GM12892 (cell line): ENCODE results near the gene HOXD8.

Experiments used
- DNase-seq: peaks from one replicate; pipeline ENCODE4 v3.0.0; 2011; ENCODE audit not compliant: insufficient read length
- FAIRE-seq: peaks from 2 replicates; lab custom pipeline; 2011; peaks lifted over from hg19 to GRCh38; lab: Jason Lieb, UNC
- POLR2A ChIP-seq: IDR thresholded peaks from 2 replicates; pipeline ENCODE4 v1.6.1; 2011; ENCODE audit warnings: low read depth, low read length, control low read depth
- POLR2AphosphoS5 ChIP-seq: IDR thresholded peaks from 2 replicates; pipeline ENCODE4 v1.6.1; 2011; ENCODE audit warnings: low read depth, low read length, control low read depth
- TAF1 ChIP-seq: IDR thresholded peaks from 2 replicates; pipeline ENCODE4 v1.6.1; 2011; ENCODE audit warnings: low read depth, mild to moderate bottlenecking, control low read depth, low read length, borderline replicate concordance

Gene HOXD8

GRCh38 chr2:176092270-176093144, 37.0 kb upstream of the HOXD8 start, which contains the start of gene HOXD13:
Gene HOXD13 (plus strand): TSS chr2:176092721. CDS start chr2:176092891, 170 bp downstream.
- DNase-seq (no peak), FAIRE-seq (no peak)
- TF ChIP-seq POLR2AphosphoS5 (no peak), POLR2A (no peak), TAF1 (no peak)

- no peak for TF ChIP-seq POLR2A
- TF ChIP-seq TAF1, result no peak
- no peak for TF ChIP-seq POLR2AphosphoS5
- DNase-seq (no peak), FAIRE-seq (no peak)
These were observed 36.2 kb upstream of the HOXD8 start for GRCh38 chr2:176093145-176093897.

GRCh38 chr2:176093898-176094249, 35.6 kb upstream of the HOXD8 start:
- no peak for DNase-seq
- no peak for TF ChIP-seq TAF1
- TF ChIP-seq POLR2AphosphoS5, result no peak
- TF ChIP-seq POLR2A, result no peak
- no peak for FAIRE-seq

GRCh38 chr2:176094349-176094748, 35.2 kb upstream of the HOXD8 start:
- no peak for TF ChIP-seq TAF1
- TF ChIP-seq POLR2A, result no peak
- FAIRE-seq (no peak), DNase-seq (no peak)

GRCh38 chr2:176095421-176095820, 34.1 kb upstream of the HOXD8 start:
- DNase-seq (no peak), FAIRE-seq (no peak)
- TF ChIP-seq POLR2A, result no peak
- TF ChIP-seq TAF1, result no peak
- no peak for TF ChIP-seq POLR2AphosphoS5

- TF ChIP-seq POLR2AphosphoS5 (no peak), TAF1 (no peak), POLR2A (no peak)
- DNase-seq, result no peak
These were observed 33.1 kb upstream of the HOXD8 start for GRCh38 chr2:176096243-176096985.

GRCh38 chr2:176096986-176097819, 32.3 kb upstream of the HOXD8 start:
- FAIRE-seq, result peak; percentile 92

More at GRCh38 chr2:176096243-176096985, 33.1 kb upstream of the HOXD8 start:
- FAIRE-seq, result peak; percentile 83

GRCh38 chr2:176097820-176098365, 31.6 kb upstream of the HOXD8 start:
- DNase-seq (no peak), FAIRE-seq (no peak)
- no peak for TF ChIP-seq TAF1
- TF ChIP-seq POLR2AphosphoS5, result no peak
- TF ChIP-seq POLR2A, result no peak

More at GRCh38 chr2:176096986-176097819, 32.3 kb upstream of the HOXD8 start:
- DNase-seq, result peak; percentile 71
- no peak for TF ChIP-seq POLR2A
- no peak for TF ChIP-seq TAF1
- TF ChIP-seq POLR2AphosphoS5, result no peak

GRCh38 chr2:176098366-176099158, 30.9 kb upstream of the HOXD8 start:
- TF ChIP-seq POLR2AphosphoS5 (no peak), POLR2A (no peak)
- FAIRE-seq (no peak), DNase-seq (no peak)
